HG03571 (cell line): Measurements from ENCODE around the gene TCF21.
"Not testable (repeated sequence)": the region's sequence is repeated elsewhere in the genome, so short reads cannot be mapped to it uniquely, and the experiment has no call there.

Experiments used
- ATAC-seq: cut with Tn5 transposase; IDR thresholded peaks from one replicate; pipeline ENCODE4 v1.9.1; 2021; ENCODE audit not compliant: unreplicated experiment

Gene TCF21

GRCh38 chr6:133921249-133921859 lies 32.4 kb downstream of the TCF21 start:
- peak; percentile 55 for ATAC-seq

DNA sequence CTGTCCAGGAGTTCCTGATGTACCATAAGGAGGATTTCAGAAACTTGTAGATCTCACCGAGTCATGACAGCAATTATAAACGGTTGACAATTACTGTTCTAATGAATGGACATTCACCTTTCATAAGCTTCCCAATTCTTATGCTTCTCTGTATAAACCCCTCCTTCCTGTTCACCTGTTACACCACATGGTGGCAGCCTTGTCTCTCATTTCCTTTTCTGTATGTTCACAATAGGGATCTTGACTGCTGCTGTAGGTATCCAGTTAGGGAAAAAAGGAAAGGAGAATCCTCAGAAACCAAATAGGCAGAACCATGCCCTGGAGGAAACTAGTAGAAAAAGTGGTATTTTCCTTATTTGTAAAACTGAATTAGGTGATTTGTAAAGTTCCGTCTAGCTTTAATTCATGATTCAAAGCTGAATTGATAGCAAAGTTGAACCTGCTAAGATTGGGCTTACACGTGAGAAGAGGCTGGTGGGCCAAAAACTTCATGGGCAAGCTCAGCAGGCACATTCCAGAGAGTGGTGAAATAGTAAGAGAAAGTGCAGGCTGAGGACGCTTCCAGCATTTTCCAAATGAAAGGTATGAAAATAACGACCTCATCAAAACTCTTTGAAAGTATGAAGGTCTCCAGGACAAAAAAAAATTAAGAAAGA lies 35.2 kb downstream of the TCF21 start:
- peak; percentile 84 for ATAC-seq

DNA sequence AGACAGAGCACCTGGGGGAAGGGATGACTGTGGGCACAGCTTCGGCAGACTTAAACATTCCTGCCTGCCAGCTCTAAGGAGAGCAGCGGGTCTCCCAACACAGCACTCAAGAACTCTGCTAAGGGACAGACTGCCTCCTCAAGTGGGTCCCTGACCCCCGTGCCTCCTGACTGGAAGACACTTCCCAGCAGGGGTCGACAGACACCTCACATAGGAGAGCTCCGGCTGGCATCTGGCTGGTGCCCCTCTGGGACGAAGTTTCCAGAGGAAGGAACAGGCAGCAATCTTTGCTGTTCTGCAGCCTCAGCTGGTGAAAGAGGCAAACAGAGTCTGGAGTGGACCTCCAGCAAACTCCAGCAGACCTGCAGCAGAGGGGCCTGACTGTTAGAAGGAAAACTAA lies 42.3 kb downstream of the TCF21 start:
- ATAC-seq: not testable (repeated sequence)

GRCh38 chr6:133936352-133936751 lies 47.4 kb downstream of the TCF21 start:
- not testable (repeated sequence) for ATAC-seq

- no peak for ATAC-seq
These were observed 49.0 kb downstream of the TCF21 start for GRCh38 chr6:133937909-133938308.

DNA sequence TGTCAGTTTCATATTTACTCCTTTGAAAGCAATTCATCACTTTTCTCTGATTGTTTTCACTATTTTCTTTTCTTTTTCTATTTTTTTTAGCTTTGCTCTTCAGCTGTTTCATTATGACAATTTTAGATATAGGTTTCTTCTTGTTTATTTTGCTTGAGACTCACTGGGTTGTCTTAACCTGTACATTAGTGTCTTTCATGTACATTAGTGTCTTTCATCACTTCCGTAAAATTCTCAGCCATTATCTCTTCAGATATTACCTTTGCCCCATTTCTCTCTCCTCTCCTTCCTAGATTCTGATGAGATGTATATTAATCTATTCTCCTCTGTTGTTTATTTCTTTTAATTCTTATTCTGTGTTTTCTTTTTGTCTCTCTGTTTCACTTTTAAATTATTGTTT lies 49.6 kb downstream of the TCF21 start:
- no peak for ATAC-seq

DNA sequence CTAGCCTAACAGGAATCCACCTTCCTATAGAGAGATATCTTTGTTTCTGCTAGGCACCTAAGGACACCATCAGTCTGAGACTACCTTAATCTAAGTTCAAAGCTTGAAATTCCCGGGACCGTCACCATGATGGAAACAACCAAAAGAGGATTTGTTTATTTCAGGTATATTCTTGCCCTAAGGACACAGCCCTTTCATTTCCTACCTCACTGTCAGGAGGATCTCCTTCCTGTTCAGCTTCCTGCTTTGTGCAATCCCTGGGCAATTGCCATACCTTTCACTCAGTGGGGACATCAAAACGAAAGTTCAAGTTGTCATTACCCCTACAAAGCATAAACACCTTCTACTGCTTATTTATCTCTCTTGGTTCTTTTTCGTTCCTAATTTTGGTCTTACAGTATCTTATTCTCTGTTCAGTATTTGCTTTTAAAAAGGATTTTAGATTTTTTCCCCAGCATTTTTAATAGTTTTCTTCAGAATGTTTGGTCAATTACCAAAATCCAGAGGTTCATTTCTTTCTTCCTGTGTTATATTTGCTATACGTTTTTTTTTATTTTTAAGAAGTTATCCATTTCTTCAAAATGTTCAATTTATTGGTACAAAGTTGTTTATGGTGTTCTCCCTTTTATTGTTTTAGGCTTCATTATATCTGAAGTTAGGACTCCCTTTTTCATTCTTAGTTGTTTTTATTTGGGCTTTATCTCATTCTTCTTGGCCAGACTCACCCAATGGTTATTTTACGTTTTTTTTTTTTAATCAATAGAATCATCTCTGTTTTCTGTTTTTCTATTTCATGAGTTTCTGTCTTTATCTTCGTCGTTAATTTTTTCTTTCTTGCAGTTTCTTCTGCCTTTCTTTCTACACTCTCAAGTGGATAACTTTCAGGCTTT lies 51.1 kb downstream of the TCF21 start:
- ATAC-seq: no peak
